GM12801 (cell line): ENCODE measurements around the gene NIFK.

Experiments
- CTCF ChIP-seq: IDR thresholded peaks from one replicate; pipeline ENCODE4 v1.5.1; 2011; ENCODE audit warnings: control low read depth; ENCODE audit not compliant: insufficient read length; ENCODE audit errors: extremely low read depth

The NIFK gene

DNA sequence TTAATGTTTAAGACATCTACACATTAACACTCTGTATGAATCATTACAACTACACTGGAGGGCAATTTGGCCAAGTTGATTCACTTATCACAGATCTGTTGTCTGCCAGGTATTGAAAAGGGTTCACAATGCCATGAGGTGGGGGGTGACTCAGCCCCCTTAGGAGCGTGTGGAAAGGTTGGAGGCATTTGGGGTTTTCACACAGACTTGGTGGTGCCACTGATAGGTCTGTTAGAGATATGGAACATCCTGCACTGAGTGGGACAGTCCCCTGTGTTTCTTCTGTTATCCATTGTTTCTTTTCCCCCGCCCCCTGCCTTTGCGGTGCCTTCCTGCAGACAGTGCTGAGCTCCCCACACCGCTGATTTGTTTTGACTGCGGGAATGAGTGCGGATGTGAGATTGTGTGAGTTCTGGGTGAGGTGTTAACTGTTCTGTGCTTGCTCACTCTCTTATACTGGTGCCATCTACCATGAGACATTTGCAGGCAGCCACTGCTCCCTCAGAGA is 9.4 kb upstream of the NIFK start:
- TF ChIP-seq CTCF, result no peak

- no peak for TF ChIP-seq CTCF
Measured at GRCh38 chr2:121741450-121741849, 4.8 kb upstream of the NIFK start.

DNA sequence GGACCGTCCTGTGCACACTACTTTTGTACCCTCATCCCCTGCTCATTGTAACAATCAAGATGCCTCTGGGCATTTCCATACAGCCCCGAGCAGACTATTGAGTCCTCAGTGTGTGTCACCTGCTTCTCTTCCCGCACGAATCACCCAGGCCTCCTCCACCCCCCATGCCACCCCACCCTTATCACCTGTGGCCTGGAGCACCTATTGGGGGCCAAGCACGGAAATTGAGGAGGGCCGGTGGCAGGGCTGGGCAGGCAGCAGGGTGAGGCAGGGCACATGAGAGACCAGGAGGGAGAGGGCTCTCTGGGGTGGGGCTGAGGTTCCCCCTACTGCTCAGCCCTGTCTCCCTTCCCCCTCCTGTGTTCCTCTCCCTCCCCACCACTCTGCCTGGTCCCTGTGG is 4.3 kb upstream of the NIFK start:
- no peak for TF ChIP-seq CTCF

DNA sequence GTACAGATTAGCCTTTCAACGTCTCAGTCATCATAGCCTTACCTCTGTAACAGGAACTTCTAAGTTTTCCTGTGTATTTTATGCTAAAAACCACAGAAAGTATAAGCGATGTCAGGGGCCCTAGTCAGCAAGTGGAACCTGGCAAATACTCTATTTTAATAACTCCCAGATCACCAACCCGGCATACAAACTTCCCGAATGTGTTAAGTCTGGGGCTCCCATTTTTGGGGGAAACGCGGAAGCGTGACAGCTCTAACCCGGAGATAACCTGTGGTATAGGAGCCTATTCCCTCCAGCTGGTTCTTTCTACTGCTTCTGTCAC is 574 bp downstream of the NIFK start:
- TF ChIP-seq CTCF, result no peak

DNA sequence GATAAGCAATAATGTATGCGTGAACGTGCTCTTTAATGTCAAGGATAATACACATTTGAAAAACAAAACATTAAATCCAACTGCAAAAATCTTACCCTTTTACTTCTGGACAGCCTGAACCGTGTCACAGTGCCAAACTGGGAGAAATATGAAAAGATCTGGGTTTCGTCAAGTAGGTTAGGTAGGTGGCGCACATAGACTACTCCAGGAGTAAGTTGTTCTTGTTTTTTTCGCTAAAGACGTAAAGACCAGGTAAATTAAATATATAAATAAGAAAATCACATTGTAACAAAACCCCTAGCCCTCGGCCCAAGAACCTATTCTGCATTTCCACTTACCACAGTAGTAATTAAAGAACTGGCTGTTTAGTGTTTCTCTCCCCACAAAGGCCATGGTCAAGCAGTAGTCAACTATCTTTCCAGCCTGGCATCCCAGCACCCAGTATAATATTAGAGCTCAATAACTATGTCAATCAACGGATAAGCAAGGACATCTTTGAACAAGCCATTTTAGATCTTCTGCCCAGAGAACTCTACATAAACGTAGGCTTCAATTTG is 1.1 kb downstream of the NIFK start:
- TF ChIP-seq CTCF, result no peak

- TF ChIP-seq CTCF, result no peak
Measured at GRCh38 chr2:121731366-121731765, 5.3 kb downstream of the NIFK start.

- no peak for TF ChIP-seq CTCF
Measured at GRCh38 chr2:121727950-121728349, 8.7 kb downstream of the NIFK start.
